Caki2 (cell line): ENCODE data around the gene VCL. TPM values are rescaled to one million over a fixed set of nuclear protein-coding genes. Genes with fewer than 3 reads are reported as not detected.
"Not testable (repeated sequence)": the region's sequence is repeated elsewhere in the genome, so short reads cannot be mapped to it uniquely, and the experiment has no call there.

Experiments
- DNase-seq: peaks from one replicate; pipeline ENCODE4 v3.0.0-alpha.2; 2015; ENCODE audit warnings: low read depth
- in situ Hi-C: cut with HindIII; loops from 2 replicates; pipeline ENCODE4 v1.10.0; 2016; ENCODE audit warnings: low sequenced_read_pairs, low pct_unique_long_range_greater_than_20kb, mixed read lengths
- total RNA-seq: library from RNA; depleted of rRNA; stranded (reverse); fragments of >200 nt; shearing (Covaris generic); gene quantifications from 2 replicates; pipeline ENCODE4 v1.2.3, GENCODE V29; 2014; ENCODE audit warnings: low replicate concordance

The VCL gene
- total RNA-seq, 1 experiment from 2014 or later, result 96.6 TPM

- in situ Hi-C loops, result no loop called here
- DNase-seq, result peak; percentile 44
Observed at GRCh38 chr10:74055383-74056049, 57.6 kb downstream of the VCL start.

DNA sequence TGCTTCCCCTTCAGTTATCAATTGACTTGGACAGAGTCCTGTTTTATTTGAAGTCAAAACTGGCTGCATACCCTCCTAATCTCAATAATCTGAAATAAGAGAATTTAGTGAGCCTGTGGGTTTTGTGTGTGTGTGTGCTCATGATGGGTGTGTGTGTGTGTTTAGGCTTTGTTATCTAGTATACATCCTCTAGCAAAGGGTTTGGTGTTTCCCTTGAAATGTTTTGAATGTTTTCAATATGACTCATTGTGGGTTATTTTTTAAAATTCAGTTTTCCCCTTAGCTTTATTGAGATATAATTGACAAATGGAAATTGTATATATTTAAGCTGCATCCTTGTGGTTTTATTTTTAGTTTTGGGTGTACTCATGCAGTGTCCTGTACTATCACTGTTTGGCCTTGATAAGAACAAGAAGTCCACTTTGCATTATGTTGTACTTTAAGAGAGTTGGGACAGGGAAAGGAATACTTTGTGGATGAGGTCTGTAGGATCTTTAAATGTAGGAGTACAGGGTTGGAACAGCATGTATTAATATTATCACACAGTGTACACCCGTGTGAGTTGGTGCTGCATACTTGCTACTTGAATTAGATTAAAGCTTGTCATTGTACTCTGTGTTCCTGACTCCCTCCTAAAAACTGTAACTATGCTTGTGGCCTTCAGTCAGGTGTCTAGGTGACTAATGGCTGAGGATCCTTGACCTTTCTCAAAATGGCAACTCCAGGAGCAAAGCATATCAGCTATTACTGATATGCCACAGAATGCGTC lies 58.3 kb downstream of the VCL start:
- peak; percentile 54 for DNase-seq
- in situ Hi-C loops, result no loop called here

DNA sequence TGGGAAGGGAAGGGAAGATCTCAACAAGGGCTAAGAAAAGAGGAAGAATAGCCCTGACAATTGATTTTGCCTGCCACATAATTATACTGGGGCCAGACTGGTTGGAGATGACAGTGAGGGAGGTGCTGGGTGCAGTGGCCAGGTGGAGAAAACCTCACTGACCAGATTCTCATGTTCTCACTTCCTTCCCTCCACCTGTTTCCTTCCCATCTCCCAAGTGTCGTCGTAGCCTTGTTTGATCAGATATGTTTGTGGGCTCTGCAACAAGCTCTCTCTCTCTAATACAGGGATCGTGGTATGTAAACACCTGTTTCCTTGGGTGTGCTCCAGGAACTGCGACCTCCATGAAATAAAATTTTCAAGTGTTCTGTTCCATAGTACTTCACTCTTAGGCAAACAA lies 60.2 kb downstream of the VCL start:
- no peak for DNase-seq
- in situ Hi-C loops, result no loop called here

DNA sequence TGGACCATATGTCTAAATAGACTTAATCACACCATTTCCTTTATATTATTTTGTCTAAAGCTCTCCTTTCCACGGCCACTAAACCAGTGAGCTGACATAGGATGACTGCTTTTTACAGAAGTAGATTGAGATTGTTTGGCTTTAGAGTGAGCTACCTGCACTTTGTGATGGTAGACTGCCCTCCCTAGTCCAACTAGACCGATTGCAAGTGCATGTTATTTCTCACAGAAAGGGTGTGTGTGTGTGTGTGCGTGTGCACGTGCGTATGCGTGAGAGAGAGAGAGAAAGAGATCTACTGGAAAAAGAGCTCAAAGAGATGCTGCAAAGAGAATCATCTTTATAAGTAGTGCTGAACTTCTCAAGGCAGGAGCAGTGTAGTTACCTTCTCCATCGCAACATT lies 60.7 kb downstream of the VCL start:
- in situ Hi-C loops, result no loop called here
- DNase-seq, result peak; percentile 69

- in situ Hi-C loops, result no loop called here
- no peak for DNase-seq
Observed at GRCh38 chr10:74061104-74061503, 63.2 kb downstream of the VCL start.

GRCh38 chr10:74061978-74062377 lies 64.1 kb downstream of the VCL start:
- in situ Hi-C loops, DNase-seq: not testable (repeated sequence)

GRCh38 chr10:74063256-74063655 lies 65.3 kb downstream of the VCL start:
- in situ Hi-C loops, result no loop called here
- DNase-seq, result no peak

DNA sequence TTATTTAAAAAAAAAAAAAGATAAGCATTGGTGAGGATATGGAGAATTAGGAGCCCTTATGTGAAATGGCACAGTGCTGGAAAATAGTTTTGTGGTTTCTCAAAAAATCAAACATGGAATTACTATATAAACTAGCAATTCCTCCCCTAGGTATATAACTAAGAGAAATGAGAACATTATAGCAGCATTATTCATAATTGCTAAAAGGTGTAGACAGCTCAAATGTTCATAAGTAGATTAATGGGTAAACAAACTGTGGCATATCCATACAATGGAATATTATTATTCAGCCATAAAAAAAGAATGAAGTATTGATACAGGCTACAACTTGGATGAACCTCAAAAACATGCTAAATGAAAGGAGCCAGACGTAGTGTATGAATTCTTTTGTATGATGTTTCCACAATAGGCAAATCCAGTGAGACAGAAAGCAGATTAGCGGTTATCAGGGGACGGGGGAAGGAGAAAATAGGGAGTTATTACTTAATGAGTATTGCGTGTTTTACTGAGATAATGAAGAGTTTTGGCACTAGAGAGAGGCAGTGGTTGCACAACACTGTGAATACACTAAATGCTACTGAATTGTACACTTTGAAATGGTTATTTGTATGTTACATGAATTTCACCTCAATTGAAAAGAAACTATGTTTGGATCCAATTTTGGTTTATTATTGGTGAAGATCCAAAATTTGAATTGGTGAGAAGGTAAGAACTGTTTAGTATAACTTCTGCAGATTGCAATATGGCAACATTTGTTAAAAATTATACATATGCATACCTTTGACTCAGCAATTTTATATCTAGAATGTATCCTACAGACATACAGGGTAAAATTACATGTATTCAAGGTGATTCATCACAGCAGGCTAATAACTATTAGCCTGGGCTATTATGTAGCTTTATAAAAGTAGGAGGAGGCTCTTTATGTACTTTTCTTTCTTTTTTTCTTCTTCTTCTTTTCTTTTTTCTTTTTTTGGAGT lies 69.7 kb downstream of the VCL start:
- in situ Hi-C loops, result no loop called here
- DNase-seq, result no peak

GRCh38 chr10:74071157-74071556 lies 73.2 kb downstream of the VCL start:
- in situ Hi-C loops, result no loop called here
- DNase-seq, result peak; percentile 56

GRCh38 chr10:74072503-74072902 lies 74.6 kb downstream of the VCL start:
- in situ Hi-C loops, result no loop called here
- DNase-seq, result peak; percentile 77

GRCh38 chr10:74075906-74076305 lies 78.0 kb downstream of the VCL start:
- in situ Hi-C loops, result no loop called here
- DNase-seq, result no peak

DNA sequence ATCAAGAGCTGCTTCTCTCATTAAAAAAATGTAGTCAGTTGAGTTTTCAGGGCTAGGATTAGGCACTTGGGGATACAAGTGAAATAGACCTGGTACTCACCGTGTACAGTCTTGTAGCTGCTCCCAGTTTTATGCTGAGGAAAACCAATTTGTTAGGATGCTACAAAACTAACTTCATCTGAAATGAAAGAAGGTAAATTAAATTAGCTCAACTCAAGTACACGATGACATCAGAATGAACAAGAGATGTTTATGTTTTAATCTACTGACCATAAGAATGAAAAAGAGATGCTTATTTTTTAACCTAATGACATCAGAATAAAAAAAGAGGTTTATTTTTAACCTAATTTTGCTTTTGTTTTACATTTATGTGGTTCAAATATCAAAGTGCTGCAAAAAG lies 79.0 kb downstream of the VCL start:
- in situ Hi-C loops, result no loop called here

DNA sequence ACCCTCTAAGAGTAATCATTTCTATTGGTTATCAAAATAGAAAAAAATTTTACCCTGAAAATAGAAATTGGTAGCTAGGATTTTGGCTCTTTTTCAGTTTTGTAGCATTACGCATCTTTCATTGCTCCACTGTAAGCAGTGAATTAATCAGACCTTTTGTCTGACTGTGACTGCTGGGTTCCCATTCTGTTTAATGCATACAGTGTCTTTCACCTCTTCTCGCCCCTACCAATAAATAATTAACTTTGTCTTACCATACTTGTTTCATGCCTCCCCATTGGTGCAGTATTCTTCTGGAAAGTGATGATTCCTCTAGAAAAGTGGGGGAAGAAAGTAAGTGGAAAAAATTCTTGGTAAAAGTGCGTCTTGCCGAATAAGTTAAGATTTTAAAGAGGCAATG lies 79.5 kb downstream of the VCL start:
- in situ Hi-C loops, result no loop called here
- peak; percentile 80 for DNase-seq

More for the DNA sequence above, 79.0 kb downstream of the VCL start:
- DNase-seq, result no peak

DNA sequence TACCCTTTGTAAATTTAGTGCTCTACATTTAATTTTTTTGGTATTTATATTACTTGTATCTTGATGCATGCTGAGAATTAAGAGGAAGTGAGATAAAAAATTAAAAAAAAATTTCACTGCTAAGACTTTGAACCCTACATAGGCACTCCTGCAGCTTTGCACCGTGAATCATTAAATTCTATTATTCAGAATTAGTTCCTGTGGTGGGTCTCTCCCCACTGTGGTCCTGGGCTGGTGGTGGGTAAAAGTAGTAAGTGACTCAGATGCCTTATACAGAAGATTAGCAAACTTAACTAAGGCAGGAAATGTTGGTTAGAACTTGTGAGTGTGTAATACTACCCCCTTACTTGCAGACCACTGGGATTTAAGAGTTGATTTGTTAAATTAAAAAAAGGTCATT lies 80.1 kb downstream of the VCL start:
- DNase-seq, result peak; percentile 62
- in situ Hi-C loops, result no loop called here

DNA sequence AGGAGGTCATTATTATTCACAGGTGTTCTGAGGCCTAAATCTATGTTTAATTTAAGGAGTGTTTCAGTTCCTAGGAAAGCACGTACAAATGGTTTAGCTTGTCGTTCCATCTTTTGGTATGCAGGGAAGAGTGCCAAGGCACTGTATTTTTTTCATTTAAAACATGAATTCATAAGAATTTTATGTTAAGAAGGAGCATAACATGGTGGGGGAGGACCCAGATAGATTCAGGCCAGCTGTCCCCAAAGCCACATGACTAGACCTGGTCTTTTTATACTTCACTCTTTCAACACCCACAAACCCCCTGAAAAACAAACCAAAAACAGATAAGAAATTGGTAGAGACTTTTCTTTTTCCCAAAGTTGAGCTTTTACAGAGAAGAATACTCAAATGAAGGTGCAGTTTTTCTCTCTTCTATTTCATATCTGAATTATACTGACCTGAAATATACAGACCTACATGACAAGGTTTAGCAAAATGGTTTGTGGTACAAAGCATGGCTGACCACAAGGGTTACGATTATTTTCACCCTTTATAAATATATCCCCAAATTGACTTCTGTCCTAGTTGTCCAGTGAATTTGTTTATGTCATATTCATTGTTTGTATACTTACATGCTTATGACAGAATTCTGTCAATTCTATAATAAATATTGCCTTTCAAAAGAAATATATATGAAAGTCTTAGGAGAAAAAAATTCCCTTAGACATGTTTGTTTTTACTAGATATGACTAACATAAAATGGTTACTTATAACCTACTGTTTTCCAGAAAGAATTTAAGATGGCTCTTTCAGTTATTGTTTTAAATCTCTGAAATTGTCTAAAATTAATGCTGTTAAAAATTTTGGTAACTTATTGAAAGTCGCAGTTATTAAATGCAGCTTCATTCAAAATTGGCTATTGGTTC lies 81.4 kb downstream of the VCL start:
- peak; percentile 76 for DNase-seq
- in situ Hi-C loops, result no loop called here

DNA sequence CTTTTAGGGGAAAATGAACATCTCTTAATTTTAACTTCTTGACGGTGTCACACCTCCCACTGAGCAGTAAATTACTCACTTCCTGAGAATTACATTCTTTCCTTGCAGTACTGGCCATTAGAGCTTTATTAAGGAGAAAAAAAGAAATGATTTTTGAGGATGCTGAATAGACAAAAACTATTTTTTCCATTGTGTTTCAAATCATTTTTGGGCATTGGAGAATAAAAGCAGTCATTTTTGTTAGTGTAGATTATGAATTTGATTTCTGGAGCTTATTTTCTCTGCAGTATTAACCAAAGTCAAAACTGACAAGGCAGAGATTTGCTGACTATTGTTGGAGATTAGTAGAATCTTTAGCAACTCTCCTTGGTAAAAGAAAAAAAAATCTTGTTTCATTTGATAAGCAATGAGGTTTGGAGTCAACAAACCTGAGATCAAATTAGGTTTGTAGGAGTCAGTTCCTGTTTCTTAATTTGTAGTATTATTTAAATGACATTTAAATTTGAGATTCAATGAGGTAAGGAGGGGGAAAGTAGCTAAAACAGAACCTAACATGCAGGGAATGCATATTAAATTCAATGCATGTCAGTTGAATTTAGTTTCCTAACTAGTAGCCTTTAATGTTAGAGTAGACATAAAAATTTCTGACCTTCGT lies 82.1 kb downstream of the VCL start:
- in situ Hi-C loops, result no loop called here
- DNase-seq, result peak; percentile 76

- in situ Hi-C loops, result no loop called here
- DNase-seq, result peak; percentile 62
Observed at GRCh38 chr10:74081192-74081803, 83.4 kb downstream of the VCL start.
